HEK293 (cell line): ENCODE measurements around the gene AGXT2.

ENCODE experiments used
- ZNF510 ChIP-seq: fragments of 450-650 bp; formaldehyde crosslinking; IDR thresholded peaks from 2 replicates; pipeline ENCODE4 v1.5.1; 2018; ENCODE audit warnings: mild to moderate bottlenecking, missing genetic modification characterization, missing biosample characterization; ENCODE audit not compliant: insufficient replicate concordance
- ZNF558 ChIP-seq: fragments of 450-650 bp; formaldehyde crosslinking; IDR thresholded peaks from 2 replicates; pipeline ENCODE4 v1.5.1; 2016; ENCODE audit warnings: missing biosample characterization, missing genetic modification characterization
- ZNF701 ChIP-seq: fragments of 450-650 bp; formaldehyde crosslinking; IDR thresholded peaks from 2 replicates; pipeline ENCODE4 v1.5.1; 2016; ENCODE audit warnings: missing biosample characterization, missing genetic modification characterization
- ZNF785 ChIP-seq: fragments of 450-650 bp; formaldehyde crosslinking; IDR thresholded peaks from 2 replicates; pipeline ENCODE4 v1.5.1; 2016; ENCODE audit warnings: missing biosample characterization, missing genetic modification characterization
- TF ChIP-seq, protein P1 (sequence below): fragments of 450-650 bp; formaldehyde crosslinking; IDR thresholded peaks from 2 replicates; pipeline ENCODE4 v1.5.1; 2016; ENCODE audit warnings: missing biosample characterization, missing genetic modification characterization

DNA sequence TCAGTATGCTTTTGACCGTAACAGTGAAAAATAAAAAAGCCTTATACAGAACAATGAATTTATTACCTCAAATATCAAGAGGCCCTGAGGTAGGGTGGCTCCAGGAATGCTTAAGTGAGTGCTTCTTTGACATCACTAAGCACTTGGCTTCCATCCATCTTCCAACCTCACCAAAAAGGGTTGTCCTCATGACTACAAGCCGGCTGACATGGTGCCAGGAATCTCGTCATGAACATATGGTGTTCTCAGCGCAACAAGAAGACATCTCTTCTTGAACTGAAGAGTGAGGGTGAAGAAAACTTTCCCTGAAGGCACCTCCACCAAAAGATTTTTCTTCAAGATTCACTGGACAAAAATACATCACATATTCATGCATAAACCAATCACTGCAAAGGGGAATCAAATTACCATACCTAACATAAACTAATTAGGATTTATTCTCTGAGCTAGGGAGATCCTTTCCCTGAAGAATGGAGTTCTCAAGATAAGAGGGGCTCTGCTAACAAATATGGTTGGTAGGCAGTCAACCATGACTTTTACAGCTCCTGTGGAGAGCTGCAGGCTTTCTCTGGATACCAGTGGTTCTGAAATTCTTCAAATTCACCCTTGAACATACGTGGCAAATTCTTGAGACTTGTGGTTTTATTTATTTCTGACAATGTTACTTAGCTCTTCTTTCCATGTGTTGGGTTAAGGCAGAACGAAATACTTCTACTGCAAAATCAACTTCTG, 49.5 kb downstream of the AGXT2 start:
- TF ChIP-seq, protein P1, sequence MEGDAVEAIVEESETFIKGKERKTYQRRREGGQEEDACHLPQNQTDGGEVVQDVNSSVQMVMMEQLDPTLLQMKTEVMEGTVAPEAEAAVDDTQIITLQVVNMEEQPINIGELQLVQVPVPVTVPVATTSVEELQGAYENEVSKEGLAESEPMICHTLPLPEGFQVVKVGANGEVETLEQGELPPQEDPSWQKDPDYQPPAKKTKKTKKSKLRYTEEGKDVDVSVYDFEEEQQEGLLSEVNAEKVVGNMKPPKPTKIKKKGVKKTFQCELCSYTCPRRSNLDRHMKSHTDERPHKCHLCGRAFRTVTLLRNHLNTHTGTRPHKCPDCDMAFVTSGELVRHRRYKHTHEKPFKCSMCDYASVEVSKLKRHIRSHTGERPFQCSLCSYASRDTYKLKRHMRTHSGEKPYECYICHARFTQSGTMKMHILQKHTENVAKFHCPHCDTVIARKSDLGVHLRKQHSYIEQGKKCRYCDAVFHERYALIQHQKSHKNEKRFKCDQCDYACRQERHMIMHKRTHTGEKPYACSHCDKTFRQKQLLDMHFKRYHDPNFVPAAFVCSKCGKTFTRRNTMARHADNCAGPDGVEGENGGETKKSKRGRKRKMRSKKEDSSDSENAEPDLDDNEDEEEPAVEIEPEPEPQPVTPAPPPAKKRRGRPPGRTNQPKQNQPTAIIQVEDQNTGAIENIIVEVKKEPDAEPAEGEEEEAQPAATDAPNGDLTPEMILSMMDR (tag by site-specific recombination): no peak
- TF ChIP-seq ZNF701 (tag by site-specific recombination) (no peak), ZNF785 (tag by site-specific recombination) (no peak), ZNF510 (tag by site-specific recombination) (no peak), ZNF558 (tag by site-specific recombination) (no peak)
